ENCODE measurements around the gene C1QL1. TPM values are rescaled to one million over a fixed set of nuclear protein-coding genes. Genes with fewer than 3 reads are reported as not detected.

The C1QL1 gene
- total and polyA plus RNA-seq, 2 of the 13 experiments (the other 11 are each of a cell fraction or from before 2014, with no cell fraction given), result 0.11 TPM

- peak; percentile 69; the same call in 1 of the 2 replicates for TF ChIP-seq POGZ (CRISPR knock-in tag; IDR thresholded peaks at IDR 0.05)
- no peak for TF ChIP-seq TBX3 (IDR thresholded peaks at IDR 0.05; ENCODE audit: borderline replicate concordance)
- no peak for TF ChIP-seq NFAT5 (CRISPR knock-in tag; IDR thresholded peaks at IDR 0.05)
- TF ChIP-seq ZNF83 (CRISPR knock-in tag; IDR thresholded peaks at IDR 0.05; ENCODE audit: borderline replicate concordance), result no peak
- 0 out of 2 replicates have a peak, but pooled peaks have one; percentile 61 for TF ChIP-seq SMAD9 (CRISPR knock-in tag; IDR thresholded peaks at IDR 0.05)
- TF ChIP-seq ATF5 (CRISPR knock-in tag; IDR thresholded peaks at IDR 0.05; ENCODE audit: low read depth), result 0 out of 2 replicates have a peak, but pooled peaks have one; percentile 28
- TF ChIP-seq MBD4 (IDR thresholded peaks at IDR 0.05; ENCODE audit: borderline replicate concordance, low read length), result no peak
- TF ChIP-seq, protein P1, sequence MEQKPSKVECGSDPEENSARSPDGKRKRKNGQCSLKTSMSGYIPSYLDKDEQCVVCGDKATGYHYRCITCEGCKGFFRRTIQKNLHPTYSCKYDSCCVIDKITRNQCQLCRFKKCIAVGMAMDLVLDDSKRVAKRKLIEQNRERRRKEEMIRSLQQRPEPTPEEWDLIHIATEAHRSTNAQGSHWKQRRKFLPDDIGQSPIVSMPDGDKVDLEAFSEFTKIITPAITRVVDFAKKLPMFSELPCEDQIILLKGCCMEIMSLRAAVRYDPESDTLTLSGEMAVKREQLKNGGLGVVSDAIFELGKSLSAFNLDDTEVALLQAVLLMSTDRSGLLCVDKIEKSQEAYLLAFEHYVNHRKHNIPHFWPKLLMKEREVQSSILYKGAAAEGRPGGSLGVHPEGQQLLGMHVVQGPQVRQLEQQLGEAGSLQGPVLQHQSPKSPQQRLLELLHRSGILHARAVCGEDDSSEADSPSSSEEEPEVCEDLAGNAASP (CRISPR knock-in tag; IDR thresholded peaks at IDR 0.05; ENCODE audit: borderline replicate concordance), result 0 out of 2 replicates have a peak, but pooled peaks have one; percentile 38
- peak; percentile 90 for TF ChIP-seq ZNF547 (CRISPR knock-in tag; IDR thresholded peaks at IDR 0.05)
- TF ChIP-seq SP2 (CRISPR knock-in tag; IDR thresholded peaks at IDR 0.05), result peak; percentile 84
- no peak for TF ChIP-seq ZNF703 (CRISPR knock-in tag; IDR thresholded peaks at IDR 0.05; ENCODE audit: borderline replicate concordance)
- 0 out of 2 replicates have a peak, but pooled peaks have one; percentile 33 for TF ChIP-seq BRCA1 (CRISPR knock-in tag; IDR thresholded peaks at IDR 0.05)
- TF ChIP-seq ZNF883 (CRISPR knock-in tag; IDR thresholded peaks at IDR 0.05; ENCODE audit: not compliant biosample characterization), result no peak
- peak; percentile 78; the same call in 1 of the 2 replicates for TF ChIP-seq ZNF510 (CRISPR knock-in tag; IDR thresholded peaks at IDR 0.05; ENCODE audit: low read depth)
- TF ChIP-seq XRCC5 (optimal IDR thresholded peaks at IDR 0.05; ENCODE audit: low read length), result no peak
- TF ChIP-seq KLF11 (CRISPR knock-in tag; IDR thresholded peaks at IDR 0.05), result no peak
- peak; percentile 100 for TF ChIP-seq SAP130 (CRISPR knock-in tag; IDR thresholded peaks at IDR 0.05; ENCODE audit: low read depth)
- no peak for TF ChIP-seq JUNB (CRISPR knock-in tag; IDR thresholded peaks at IDR 0.05; ENCODE audit: borderline replicate concordance)
- peak; percentile 18; the same call in 1 of the 2 replicates for TF ChIP-seq RFX1 (IDR thresholded peaks at IDR 0.05)
- TF ChIP-seq, protein P2, sequence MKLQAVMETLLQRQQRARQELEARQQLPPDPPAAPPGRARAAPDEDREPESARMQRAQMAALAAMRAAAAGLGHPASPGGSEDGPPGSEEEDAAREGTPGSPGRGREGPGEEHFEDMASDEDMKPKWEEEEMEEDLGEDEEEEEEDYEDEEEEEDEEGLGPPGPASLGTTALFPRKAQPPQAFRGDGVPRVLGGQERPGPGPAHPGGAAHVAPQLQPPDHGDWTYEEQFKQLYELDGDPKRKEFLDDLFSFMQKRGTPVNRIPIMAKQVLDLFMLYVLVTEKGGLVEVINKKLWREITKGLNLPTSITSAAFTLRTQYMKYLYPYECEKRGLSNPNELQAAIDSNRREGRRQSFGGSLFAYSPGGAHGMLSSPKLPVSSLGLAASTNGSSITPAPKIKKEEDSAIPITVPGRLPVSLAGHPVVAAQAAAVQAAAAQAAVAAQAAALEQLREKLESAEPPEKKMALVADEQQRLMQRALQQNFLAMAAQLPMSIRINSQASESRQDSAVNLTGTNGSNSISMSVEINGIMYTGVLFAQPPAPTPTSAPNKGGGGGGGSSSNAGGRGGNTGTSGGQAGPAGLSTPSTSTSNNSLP (IDR thresholded peaks at IDR 0.05; ENCODE audit: low read depth, low read length), result no peak
- TF ChIP-seq NCOR1 (IDR thresholded peaks at IDR 0.05; ENCODE audit: borderline replicate concordance, low read length), result no peak; the same call in 1 of the 2 replicates
Observed at GRCh38 chr17:44947461-44948314, 20.4 kb downstream of the C1QL1 start, which contains the start of gene KIF18B (continued).

All from HepG2 (cell line).